ENCODE data around the gene WDR90. TPM values are rescaled to one million over a fixed set of nuclear protein-coding genes. Genes with fewer than 3 reads are reported as not detected.

The WDR90 gene
- total and polyA plus RNA-seq, 2 of the 13 experiments (the other 11 are each of a cell fraction or from before 2014, with no cell fraction given), result 14.9 to 28.9 TPM

DNA sequence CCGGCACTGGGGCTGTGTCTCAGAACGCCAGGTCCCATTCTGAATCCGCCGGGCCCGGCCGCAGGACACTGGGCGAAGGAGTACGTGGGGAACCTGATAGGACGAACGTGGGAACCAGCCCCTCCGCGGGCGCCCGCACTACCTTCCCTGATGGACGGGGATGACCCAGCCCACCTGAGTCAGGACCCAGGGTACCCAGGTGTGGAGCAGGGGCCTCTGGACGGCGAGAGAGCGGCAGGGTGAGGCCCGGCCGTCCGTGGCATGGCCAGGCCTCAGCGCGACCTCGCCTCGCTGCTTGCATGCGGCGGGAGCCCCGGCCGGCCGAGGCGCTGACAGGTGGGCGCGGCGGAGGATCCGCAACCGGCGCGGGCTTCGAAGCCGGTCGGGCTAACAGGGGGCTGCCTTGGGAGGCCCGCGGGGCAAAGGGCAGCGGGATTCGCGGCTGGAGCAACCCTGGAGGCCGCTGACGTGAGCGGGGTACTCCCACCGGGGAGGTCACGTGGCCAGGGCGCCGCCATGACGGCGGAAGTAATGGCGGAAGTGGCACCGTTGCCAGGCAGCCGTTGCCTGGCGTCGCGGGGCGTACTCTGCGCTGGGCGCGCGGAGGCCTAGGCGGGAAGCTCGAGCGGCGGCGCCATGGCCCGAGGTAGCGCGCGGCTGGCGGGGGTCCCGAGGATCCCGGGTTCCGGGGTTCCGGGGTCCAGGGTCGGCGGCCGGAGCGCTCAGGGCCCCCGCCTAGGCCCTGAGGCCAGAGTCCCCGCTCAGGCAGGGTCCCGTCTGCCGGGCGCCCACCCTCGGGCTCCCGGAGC lies at the start of gene WDR90 (continued):
- TF ChIP-seq, protein P1, sequence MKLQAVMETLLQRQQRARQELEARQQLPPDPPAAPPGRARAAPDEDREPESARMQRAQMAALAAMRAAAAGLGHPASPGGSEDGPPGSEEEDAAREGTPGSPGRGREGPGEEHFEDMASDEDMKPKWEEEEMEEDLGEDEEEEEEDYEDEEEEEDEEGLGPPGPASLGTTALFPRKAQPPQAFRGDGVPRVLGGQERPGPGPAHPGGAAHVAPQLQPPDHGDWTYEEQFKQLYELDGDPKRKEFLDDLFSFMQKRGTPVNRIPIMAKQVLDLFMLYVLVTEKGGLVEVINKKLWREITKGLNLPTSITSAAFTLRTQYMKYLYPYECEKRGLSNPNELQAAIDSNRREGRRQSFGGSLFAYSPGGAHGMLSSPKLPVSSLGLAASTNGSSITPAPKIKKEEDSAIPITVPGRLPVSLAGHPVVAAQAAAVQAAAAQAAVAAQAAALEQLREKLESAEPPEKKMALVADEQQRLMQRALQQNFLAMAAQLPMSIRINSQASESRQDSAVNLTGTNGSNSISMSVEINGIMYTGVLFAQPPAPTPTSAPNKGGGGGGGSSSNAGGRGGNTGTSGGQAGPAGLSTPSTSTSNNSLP (IDR thresholded peaks at IDR 0.05; ENCODE audit: low read depth, low read length), result no peak
- TF ChIP-seq FOXJ3 (CRISPR knock-in tag; IDR thresholded peaks at IDR 0.05; ENCODE audit: borderline replicate concordance) (no peak), STAG1 (CRISPR knock-in tag; IDR thresholded peaks at IDR 0.05) (peak; percentile 17; the same call in 1 of the 2 replicates), ZNF543 (CRISPR knock-in tag; IDR thresholded peaks at IDR 0.05) (peak; percentile 54; the same call in 1 of the 2 replicates), RAD51 (IDR thresholded peaks at IDR 0.05; ENCODE audit: borderline replicate concordance) (peak; percentile 94), TBX3 (IDR thresholded peaks at IDR 0.05; ENCODE audit: borderline replicate concordance) (no peak), ZNF274 (CRISPR knock-in tag; IDR thresholded peaks at IDR 0.05) (peak; percentile 56), ZNF343 (CRISPR knock-in tag; IDR thresholded peaks at IDR 0.05) (peak; percentile 87; the same call in 1 of the 2 replicates), GLI4 (CRISPR knock-in tag; IDR thresholded peaks at IDR 0.05; ENCODE audit: borderline replicate concordance) (0 out of 2 replicates have a peak, but pooled peaks have one; percentile 83), MIER2 (CRISPR knock-in tag; IDR thresholded peaks at IDR 0.05) (no peak), ZFP41 (CRISPR knock-in tag; IDR thresholded peaks at IDR 0.05; ENCODE audit: borderline replicate concordance) (0 out of 2 replicates have a peak, but pooled peaks have one; percentile 32), KLF9 (CRISPR knock-in tag; IDR thresholded peaks at IDR 0.05; ENCODE audit: low read depth) (no peak; the same call in 1 of the 2 replicates), ZNF33B (CRISPR knock-in tag; IDR thresholded peaks at IDR 0.05) (no peak), ZNF607 (CRISPR knock-in tag; IDR thresholded peaks at IDR 0.05; ENCODE audit: borderline replicate concordance) (peak; percentile 85)
- TF ChIP-seq, protein P2, sequence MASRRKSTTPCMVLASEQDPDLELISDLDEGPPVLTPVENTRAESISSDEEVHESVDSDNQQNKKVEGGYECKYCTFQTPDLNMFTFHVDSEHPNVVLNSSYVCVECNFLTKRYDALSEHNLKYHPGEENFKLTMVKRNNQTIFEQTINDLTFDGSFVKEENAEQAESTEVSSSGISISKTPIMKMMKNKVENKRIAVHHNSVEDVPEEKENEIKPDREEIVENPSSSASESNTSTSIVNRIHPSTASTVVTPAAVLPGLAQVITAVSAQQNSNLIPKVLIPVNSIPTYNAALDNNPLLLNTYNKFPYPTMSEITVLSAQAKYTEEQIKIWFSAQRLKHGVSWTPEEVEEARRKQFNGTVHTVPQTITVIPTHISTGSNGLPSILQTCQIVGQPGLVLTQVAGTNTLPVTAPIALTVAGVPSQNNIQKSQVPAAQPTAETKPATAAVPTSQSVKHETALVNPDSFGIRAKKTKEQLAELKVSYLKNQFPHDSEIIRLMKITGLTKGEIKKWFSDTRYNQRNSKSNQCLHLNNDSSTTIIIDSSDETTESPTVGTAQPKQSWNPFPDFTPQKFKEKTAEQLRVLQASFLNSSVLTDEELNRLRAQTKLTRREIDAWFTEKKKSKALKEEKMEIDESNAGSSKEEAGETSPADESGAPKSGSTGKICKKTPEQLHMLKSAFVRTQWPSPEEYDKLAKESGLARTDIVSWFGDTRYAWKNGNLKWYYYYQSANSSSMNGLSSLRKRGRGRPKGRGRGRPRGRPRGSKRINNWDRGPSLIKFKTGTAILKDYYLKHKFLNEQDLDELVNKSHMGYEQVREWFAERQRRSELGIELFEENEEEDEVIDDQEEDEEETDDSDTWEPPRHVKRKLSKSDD (CRISPR knock-in tag; IDR thresholded peaks at IDR 0.05; ENCODE audit: low read depth), result peak; percentile 69; the same call in 1 of the 2 replicates
- TF ChIP-seq, protein P3, sequence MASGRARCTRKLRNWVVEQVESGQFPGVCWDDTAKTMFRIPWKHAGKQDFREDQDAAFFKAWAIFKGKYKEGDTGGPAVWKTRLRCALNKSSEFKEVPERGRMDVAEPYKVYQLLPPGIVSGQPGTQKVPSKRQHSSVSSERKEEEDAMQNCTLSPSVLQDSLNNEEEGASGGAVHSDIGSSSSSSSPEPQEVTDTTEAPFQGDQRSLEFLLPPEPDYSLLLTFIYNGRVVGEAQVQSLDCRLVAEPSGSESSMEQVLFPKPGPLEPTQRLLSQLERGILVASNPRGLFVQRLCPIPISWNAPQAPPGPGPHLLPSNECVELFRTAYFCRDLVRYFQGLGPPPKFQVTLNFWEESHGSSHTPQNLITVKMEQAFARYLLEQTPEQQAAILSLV (CRISPR knock-in tag; IDR thresholded peaks at IDR 0.05; ENCODE audit: borderline replicate concordance), result peak; percentile 84
- TF ChIP-seq, protein P4, sequence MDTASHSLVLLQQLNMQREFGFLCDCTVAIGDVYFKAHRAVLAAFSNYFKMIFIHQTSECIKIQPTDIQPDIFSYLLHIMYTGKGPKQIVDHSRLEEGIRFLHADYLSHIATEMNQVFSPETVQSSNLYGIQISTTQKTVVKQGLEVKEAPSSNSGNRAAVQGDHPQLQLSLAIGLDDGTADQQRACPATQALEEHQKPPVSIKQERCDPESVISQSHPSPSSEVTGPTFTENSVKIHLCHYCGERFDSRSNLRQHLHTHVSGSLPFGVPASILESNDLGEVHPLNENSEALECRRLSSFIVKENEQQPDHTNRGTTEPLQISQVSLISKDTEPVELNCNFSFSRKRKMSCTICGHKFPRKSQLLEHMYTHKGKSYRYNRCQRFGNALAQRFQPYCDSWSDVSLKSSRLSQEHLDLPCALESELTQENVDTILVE (CRISPR knock-in tag; IDR thresholded peaks at IDR 0.05), result peak; percentile 80
- TF ChIP-seq, protein P5, sequence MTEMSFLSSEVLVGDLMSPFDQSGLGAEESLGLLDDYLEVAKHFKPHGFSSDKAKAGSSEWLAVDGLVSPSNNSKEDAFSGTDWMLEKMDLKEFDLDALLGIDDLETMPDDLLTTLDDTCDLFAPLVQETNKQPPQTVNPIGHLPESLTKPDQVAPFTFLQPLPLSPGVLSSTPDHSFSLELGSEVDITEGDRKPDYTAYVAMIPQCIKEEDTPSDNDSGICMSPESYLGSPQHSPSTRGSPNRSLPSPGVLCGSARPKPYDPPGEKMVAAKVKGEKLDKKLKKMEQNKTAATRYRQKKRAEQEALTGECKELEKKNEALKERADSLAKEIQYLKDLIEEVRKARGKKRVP (CRISPR knock-in tag; IDR thresholded peaks at IDR 0.05), result peak in 1 of 2 experiments; percentile 84; a peak in 2 of 4 replicates
- TF ChIP-seq, protein P6, sequence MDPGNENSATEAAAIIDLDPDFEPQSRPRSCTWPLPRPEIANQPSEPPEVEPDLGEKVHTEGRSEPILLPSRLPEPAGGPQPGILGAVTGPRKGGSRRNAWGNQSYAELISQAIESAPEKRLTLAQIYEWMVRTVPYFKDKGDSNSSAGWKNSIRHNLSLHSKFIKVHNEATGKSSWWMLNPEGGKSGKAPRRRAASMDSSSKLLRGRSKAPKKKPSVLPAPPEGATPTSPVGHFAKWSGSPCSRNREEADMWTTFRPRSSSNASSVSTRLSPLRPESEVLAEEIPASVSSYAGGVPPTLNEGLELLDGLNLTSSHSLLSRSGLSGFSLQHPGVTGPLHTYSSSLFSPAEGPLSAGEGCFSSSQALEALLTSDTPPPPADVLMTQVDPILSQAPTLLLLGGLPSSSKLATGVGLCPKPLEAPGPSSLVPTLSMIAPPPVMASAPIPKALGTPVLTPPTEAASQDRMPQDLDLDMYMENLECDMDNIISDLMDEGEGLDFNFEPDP (CRISPR knock-in tag; conservative IDR thresholded peaks at IDR 0.05), result peak; percentile 85; the same call in 1 of the 2 replicates
